AG09319 (cell line): ENCODE measurements around the gene IRF2BP2.

Experiments used
- DNase-seq: peaks from one replicate; pipeline ENCODE4 v3.0.0-alpha.2; 2010; ENCODE audit warnings: low read depth; ENCODE audit errors: extremely low read depth
- TF ChIP-seq, protein P1 (sequence below): IDR thresholded peaks from 2 replicates; pipeline ENCODE4 v1.5.1; 2011; ENCODE audit warnings: low read depth, mild to moderate bottlenecking, inconsistent platforms, low read length, moderate library complexity

IRF2BP2 gene

DNA sequence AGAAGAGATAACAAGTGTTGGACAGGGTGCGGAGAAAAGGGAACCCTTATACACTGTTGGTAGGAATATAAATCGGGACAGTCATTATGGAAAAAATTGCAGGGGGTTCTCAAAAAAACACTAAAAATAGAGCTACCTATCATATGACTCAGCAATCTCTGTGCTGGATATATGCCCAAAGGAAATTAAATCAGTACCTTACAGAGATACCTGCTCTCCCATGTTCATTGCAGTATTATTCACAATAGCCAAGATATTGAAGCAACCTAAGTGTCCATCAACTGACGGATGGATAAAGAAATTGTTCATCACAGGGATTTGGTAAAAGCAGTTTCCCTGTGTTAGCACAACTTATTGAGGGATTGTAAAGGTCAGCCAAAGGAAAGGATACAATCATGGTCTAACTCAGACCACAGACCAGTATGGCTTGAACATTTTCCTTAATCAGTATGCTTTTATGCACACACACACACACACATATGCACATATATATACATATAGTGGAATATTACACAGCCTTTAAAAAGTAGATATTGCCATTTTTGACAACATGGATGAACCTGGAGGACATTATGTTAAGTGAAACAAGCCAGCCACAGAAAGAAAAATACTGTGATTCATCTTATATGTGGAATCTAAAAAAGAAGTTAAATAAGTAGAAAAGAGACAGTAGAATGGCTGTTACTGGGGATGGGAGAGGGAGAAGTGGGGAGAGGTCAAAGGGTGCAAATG, 44.2 kb upstream of the IRF2BP2 start:
- TF ChIP-seq, protein P1, sequence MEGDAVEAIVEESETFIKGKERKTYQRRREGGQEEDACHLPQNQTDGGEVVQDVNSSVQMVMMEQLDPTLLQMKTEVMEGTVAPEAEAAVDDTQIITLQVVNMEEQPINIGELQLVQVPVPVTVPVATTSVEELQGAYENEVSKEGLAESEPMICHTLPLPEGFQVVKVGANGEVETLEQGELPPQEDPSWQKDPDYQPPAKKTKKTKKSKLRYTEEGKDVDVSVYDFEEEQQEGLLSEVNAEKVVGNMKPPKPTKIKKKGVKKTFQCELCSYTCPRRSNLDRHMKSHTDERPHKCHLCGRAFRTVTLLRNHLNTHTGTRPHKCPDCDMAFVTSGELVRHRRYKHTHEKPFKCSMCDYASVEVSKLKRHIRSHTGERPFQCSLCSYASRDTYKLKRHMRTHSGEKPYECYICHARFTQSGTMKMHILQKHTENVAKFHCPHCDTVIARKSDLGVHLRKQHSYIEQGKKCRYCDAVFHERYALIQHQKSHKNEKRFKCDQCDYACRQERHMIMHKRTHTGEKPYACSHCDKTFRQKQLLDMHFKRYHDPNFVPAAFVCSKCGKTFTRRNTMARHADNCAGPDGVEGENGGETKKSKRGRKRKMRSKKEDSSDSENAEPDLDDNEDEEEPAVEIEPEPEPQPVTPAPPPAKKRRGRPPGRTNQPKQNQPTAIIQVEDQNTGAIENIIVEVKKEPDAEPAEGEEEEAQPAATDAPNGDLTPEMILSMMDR, result no peak
- no peak for DNase-seq

DNA sequence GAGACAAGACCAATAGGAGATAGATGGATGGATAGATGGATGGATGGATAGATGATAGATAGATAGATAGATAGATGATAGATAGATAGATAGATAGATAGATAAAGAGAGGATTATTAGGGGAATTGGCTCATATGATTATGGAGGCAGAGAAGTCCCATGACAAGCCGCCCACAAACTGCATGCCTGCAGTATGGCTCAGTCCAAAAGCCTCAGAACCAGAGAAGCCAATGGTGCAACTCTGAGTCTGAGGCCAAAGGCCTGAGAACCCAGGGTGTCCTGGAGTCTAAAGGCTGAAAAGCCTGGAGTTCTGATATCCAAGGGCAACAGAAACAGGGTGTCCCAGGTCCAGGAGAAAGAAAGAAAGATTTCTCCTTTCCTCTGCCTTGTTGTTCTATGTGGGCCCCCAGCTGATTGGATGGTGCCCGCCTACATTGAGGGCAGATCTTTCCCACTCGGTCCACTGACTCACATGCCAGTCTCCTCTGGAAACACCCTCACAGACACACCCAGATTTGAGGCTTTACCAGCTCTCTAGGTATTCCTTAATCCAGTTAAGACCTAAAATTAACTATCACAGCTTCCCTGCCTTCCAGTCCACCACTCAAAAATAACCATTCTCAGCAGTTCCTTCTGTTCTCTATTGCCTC, 39.6 kb upstream of the IRF2BP2 start:
- no peak for DNase-seq

DNA sequence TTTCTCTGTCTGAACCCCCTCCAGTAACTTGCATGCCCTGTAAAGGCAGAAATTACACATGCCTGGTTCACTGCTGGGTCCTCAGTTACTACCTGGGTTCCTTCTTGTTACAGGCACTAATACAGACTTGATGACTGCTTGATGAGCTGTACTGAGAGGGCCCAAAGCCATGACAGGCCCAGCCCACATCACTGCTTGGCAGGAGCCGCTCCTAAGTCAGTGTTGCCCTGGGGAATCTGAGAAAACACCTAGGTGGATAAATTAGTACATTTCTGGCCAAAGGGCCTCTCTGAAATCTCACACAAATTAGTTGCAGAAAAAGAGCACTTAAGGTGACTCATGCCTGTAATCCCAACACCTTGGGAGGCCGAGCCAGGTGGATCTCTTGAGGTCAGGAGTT, 37.8 kb upstream of the IRF2BP2 start:
- TF ChIP-seq, protein P1, result no peak
- DNase-seq, result no peak

More for the DNA sequence above, 39.6 kb upstream of the IRF2BP2 start:
- TF ChIP-seq, protein P1, result no peak

DNA sequence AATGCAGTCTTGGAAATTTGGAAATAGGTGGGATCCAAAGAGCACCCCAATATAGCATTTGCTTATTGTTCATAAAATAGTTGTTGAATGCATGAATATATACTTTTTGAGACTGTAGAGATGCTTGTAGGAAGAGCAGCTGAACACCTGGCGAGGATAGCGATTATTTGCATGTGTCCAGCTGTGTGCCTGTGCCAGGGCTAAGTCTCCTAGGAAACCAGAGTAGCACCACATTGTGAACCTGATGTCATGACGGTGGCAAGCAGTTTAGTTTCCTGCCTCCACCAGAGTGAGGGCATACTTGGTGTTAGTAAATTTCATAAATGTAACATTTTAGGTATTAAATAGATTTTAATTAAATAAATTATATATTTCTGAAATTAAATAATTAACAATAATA, 37.3 kb upstream of the IRF2BP2 start:
- no peak for DNase-seq
- TF ChIP-seq, protein P1, result no peak

DNA sequence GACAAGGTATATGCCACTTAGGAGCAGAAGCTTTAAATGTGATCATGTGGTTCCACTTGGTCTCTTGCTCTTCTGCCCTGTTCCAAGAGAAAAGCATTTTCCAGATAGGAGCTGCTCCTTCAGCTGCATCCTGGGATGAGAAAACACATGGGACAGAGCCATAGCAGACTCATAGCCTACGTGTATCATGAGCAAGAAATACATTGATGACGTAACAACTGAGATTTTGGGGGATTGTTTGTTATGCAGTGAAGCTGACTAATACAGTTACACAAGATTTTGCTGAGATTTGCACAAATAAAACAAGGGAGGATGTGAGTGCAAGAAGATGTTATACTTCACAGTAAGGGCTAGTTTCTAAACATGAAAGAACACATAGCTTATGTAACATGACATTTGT, 36.0 kb upstream of the IRF2BP2 start:
- TF ChIP-seq, protein P1, result no peak
- DNase-seq, result no peak

DNA sequence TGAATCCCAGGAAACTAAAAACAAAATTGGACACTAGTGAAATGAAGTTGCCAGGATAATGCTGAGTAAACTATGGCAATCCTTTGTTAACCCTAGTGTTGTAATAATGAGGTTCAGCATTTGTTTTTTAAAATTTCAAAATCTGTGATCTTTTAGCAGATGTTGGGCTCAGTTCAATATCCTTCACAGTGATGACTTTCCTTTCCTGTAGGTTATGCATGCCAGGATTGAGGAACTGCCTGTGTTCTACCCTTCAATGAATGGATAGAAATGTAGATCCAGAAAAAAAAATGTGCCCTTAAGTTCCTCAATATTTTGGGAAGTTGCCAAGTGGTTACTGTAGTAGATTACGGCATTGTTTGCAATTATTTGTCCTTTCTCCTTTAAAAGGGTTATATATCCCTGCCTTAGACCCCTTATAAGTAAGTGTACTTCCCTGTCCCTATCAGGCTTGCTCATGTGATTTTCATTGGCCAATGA, 35.5 kb upstream of the IRF2BP2 start:
- TF ChIP-seq, protein P1, result no peak
- DNase-seq, result peak; percentile 69

DNA sequence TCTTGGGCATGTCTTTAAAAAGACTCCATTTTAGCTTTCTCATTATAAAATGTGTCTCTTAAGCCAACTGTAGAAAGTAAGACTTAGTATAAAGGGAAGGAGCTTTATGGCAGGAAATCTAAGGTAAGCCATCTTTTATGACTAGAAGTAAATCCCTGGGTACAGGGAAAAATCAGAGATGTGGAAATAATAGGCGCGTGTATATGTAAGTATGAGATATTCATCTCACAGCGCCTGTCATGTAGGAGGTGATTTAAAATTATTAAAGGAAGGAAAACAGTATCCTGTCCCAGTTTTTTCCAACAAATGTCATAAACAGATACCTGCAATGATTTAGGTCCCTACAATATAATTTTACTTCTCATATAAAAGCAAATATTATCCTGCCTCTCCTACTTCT, 35.0 kb upstream of the IRF2BP2 start:
- TF ChIP-seq, protein P1, result no peak
- no peak for DNase-seq
